NB4 (cell line): ENCODE results near the gene MEFV.
"Not testable (repeated sequence)": the region's sequence is repeated elsewhere in the genome, so short reads cannot be mapped to it uniquely, and the experiment has no call there.

Experiments used
- DNase-seq: peaks from one replicate; pipeline ENCODE4 v3.0.0; 2010; ENCODE audit warnings: low read depth
- H3K4me3 ChIP-seq: one replicate; pipeline ENCODE4 v1.5.1; 2011; ENCODE audit warnings: mild to moderate bottlenecking, low read depth, low read length, moderate library complexity
- MYC ChIP-seq: IDR thresholded peaks from 2 replicates; pipeline ENCODE4 v1.6.1; 2011; ENCODE audit warnings: low read depth, low read length
- POLR2A ChIP-seq: IDR thresholded peaks from 2 replicates; pipeline ENCODE4 v1.6.1; 2011; ENCODE audit warnings: mild to moderate bottlenecking; ENCODE audit not compliant: insufficient read length; ENCODE audit errors: extremely low read depth
- TF ChIP-seq, protein P1 (sequence below): IDR thresholded peaks from 2 replicates; pipeline ENCODE4 v1.6.1; 2011; ENCODE audit warnings: low read depth, low read length
- TF ChIP-seq, protein P2 (sequence below): IDR thresholded peaks from one replicate; pipeline ENCODE4 v1.5.1; 2012; ENCODE audit warnings: low read depth, low read length

The MEFV gene

DNA sequence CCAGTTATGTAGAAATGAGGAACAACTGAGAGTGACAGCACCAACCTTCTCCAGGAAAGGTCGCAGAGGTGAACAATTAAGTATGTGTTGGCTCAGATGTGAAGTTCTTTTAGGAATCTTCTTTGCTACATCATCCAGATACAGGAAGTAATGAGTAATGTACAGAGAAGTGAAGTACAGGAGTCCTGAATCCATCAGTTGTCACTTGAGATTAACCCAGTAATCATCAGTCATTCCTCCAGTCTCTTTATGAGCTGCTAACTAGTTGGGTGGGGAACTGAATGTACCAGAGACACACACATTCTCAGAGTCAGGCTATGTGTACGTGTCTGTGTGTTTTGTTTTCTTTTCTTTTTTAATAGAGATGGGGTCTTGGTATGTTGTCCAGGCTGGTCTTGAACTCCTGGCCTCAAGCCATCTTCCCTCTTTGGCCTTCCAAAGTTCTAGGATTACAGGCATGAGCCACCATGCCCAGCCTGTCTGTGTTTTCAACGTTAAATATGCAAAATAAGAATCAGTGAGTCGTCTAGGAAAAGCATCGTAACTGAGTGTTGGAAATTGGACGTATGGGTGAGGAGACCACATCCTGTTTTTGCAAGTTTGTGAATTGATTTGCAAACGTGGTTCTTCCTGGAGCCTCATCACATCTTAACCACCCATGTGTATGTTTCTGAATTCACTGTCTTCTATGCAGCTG lies 41.4 kb downstream of the MEFV start:
- no peak for TF ChIP-seq POLR2A
- TF ChIP-seq, protein P1, sequence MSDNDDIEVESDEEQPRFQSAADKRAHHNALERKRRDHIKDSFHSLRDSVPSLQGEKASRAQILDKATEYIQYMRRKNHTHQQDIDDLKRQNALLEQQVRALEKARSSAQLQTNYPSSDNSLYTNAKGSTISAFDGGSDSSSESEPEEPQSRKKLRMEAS = no peak
- no peak for TF ChIP-seq MYC
- TF ChIP-seq, protein P2, sequence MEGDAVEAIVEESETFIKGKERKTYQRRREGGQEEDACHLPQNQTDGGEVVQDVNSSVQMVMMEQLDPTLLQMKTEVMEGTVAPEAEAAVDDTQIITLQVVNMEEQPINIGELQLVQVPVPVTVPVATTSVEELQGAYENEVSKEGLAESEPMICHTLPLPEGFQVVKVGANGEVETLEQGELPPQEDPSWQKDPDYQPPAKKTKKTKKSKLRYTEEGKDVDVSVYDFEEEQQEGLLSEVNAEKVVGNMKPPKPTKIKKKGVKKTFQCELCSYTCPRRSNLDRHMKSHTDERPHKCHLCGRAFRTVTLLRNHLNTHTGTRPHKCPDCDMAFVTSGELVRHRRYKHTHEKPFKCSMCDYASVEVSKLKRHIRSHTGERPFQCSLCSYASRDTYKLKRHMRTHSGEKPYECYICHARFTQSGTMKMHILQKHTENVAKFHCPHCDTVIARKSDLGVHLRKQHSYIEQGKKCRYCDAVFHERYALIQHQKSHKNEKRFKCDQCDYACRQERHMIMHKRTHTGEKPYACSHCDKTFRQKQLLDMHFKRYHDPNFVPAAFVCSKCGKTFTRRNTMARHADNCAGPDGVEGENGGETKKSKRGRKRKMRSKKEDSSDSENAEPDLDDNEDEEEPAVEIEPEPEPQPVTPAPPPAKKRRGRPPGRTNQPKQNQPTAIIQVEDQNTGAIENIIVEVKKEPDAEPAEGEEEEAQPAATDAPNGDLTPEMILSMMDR = no peak
- H3K4me3 ChIP-seq = no peak overlapping the region
- peak; percentile 42 for DNase-seq

DNA sequence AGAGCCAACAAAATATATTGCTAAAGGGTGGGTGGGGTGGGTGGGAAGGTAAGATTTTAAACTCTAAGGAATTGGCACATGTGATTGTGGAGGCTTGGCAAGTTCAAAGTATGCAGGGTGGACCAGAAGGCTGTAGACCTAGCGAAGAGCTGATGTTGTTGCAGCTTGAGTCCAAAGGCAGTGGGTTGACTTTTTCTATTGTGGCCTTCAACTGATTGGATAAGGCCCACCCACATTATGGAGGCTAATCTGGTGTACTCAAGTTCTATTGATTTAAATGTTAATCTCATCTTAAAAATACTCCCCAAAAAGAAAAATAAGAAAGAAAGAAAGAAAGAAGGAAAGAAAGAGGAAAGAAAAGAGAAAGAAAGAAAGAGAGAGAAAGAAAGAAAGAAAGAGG lies 43.9 kb downstream of the MEFV start:
- DNase-seq = no peak
- TF ChIP-seq POLR2A (no peak), MYC (no peak)
- TF ChIP-seq, protein P2 = no peak
- TF ChIP-seq, protein P1 = no peak
- H3K4me3 ChIP-seq = no peak overlapping the region

DNA sequence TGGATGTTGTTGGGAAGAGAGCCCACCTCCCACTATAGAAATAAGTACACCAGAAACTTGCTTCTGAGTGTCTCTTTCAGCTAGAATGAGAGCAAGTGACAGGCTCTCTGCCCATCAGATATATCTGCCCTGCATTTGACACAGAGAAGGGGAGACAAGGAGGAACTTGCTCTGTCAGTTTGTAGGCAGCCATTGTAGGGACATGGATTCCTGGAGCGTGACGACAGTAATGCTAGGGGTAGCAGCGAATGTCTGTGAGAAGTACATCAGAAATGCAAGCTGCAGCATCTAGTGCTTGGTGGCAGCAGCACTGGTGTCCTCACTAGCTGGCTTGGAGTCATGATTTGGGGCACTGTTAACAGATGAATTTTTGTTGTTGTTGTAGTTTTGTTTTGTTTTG lies 44.4 kb downstream of the MEFV start:
- no peak overlapping the region for H3K4me3 ChIP-seq
- DNase-seq = no peak
- TF ChIP-seq, protein P1 = no peak
- TF ChIP-seq, protein P2 = no peak
- TF ChIP-seq POLR2A (no peak), MYC (no peak)

DNA sequence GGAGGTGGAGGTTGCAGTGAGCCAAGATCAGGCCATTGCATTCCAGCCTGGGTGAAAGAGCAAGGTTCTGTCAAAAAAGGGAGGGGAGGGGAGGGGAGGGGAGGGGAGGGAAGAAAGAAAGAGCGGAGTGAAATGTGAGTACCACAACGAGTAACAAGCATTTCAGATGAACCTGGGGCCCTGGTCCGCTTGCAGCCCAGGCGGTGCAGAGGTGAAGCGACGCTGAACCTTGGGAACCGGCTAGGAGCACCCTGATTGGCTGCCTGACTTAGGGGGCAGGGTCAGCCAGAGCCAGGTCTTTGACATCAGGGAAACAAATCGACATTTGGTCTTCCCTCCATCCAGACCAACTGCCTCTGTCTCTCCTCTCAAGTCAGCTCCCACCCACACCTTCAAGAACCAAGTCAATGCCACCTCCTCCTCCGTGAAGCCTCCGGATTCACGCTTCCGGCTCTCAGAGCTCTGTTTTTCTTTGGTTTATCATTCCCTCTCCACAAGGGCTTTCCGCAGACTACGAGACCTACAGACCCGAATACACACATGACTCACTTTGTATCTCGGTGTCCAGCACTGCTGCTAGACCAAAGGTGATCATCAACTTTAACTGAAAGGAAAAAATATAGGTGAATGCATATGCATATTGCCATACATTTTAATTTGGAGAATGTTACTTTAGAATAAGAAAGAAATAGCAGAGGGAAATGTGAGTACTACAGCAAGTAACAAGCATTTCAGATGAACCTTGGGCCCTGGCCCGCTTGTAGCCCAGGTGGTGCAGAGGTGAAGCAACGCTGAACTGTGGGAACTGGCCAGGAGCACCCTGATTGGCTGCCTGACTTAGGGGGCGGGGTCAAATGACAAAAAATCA lies 49.1 kb downstream of the MEFV start:
- no peak overlapping the region for H3K4me3 ChIP-seq
- no peak for DNase-seq
- TF ChIP-seq, protein P2 = no peak

DNA sequence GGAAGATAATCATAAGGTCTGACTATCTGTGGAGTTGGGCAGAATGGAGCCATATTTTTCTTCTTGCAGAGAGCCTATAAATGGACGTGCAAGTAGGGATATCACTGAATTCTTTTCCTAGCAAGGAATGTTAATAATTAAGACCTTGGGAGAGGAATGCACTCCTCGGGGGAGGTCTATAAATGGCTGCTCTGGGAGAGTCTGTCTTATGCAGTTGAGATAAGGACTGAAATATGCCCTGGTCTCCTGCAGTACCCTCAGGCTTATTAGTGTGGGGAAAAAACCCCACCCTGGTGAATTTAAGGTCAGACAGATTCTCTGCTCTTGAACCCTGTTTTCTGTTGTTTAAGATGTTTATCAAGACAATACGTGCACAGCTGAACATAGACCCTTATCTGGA lies 50.5 kb downstream of the MEFV start:
- not testable (repeated sequence) for H3K4me3 ChIP-seq, DNase-seq

DNA sequence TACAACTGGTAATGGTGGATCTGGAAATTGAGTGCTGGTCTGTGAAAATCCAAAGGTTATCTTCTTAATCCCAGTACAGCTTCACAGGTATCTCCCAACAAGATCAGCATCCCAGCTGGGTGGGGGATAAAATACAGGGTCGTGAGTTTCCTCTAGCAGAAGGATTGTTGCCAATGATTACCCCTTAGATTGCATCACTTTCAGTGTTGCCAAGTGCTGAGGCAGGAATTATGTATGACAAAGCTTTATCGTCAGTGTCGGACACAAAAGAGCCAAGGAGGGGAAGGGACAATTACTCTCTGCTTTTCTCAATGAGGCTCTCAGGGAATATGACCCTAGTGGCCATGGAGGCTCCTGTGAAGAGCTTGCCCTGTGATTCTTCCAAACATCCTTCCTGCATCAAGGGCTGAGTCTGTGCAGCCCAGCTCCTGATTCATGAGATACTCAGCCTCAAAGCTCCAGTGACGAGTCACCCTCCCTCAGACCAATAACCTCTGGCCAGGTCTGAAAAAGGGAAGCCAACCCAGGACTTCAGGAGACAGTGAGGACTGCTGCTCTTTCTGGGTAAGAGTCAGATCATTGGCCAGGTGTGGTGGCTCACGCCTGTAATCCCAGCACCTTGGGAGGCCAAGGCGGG lies 53.4 kb downstream of the MEFV start:
- no peak for TF ChIP-seq POLR2A
- TF ChIP-seq, protein P2 = no peak
- H3K4me3 ChIP-seq = no peak overlapping the region
- no peak for DNase-seq
